Breast epithelium (tissue), 3 donors: ENCODE data around the gene SF3A2.

Experiments
- POLR2A ChIP-seq: fragments of 450-650 bp; IDR thresholded peaks from one replicate; pipeline ENCODE4 v1.6.1; 2016; ENCODE audit warnings: antibody characterized with exemption, mild to moderate bottlenecking, moderate library complexity
- TF ChIP-seq, protein P1 (sequence below), 3 donors: fragments of 450-650 bp; IDR thresholded peaks; one replicate each; pipeline ENCODE4 v1.5.1; 2016 to 2017; ENCODE audit warnings: antibody characterized with exemption in 3 of 3, mild to moderate bottlenecking in 3 of 3, moderate library complexity in 3 of 3

DNA sequence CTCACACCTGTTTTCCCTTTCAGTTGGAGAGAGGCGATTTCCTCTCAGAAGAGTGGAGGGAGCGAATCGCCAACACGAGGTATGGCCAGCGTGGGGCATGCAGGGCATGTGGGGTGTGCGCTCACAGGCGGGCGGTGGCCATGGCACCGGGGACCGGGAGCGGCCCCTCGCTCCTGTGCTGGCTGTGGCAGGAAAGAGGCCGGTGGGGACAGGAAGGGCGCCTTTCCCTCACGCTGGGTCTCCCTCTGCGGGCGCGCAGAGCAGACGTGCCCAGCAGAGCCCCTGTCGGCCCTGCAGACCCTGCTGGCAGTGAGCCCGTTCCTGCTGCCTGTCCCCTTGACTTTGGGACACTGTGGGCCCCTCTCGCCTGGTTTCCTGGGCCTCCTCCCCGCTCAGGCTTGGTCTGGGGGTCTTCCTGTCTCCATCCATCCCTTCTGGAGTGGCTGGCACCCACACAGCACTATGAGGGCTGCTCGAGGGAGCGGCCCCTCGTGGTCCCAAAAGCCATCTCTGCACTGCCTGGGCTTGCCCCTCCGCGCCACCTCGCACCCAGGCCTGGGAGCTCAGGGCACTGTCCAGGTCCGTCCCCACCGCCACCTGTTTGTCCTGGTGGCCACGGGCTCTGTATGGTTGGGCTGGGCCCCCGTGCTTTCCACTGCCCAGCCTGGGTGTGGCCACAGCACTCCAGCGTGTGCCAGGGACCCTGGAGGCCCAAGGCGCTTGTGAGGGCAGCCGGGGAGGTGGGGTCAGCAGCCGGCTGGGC, 36.6 kb upstream of the SF3A2 start:
- no peak for TF ChIP-seq POLR2A
- TF ChIP-seq, protein P1, sequence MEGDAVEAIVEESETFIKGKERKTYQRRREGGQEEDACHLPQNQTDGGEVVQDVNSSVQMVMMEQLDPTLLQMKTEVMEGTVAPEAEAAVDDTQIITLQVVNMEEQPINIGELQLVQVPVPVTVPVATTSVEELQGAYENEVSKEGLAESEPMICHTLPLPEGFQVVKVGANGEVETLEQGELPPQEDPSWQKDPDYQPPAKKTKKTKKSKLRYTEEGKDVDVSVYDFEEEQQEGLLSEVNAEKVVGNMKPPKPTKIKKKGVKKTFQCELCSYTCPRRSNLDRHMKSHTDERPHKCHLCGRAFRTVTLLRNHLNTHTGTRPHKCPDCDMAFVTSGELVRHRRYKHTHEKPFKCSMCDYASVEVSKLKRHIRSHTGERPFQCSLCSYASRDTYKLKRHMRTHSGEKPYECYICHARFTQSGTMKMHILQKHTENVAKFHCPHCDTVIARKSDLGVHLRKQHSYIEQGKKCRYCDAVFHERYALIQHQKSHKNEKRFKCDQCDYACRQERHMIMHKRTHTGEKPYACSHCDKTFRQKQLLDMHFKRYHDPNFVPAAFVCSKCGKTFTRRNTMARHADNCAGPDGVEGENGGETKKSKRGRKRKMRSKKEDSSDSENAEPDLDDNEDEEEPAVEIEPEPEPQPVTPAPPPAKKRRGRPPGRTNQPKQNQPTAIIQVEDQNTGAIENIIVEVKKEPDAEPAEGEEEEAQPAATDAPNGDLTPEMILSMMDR (IDR thresholded peaks at IDR 0.05), result no peak
